Measurements from ENCODE around the gene MKKS. TPM values are rescaled to one million over a fixed set of nuclear protein-coding genes. Genes with fewer than 3 reads are reported as not detected.

Gene MKKS
- total RNA-seq, 1 donor from 2014 or later: 15.7 TPM

- TF ChIP-seq CTCF (IDR thresholded peaks at IDR 0.05): no peak
- Histone ChIP-seq H3K4me1 (peaks cover 5% of the 10 kb centered on the region), H3K27me3 (no peaks in the 10 kb centered on the region), H3K4me3 (no peak overlapping the region), H3K36me3 (no peaks in the 10 kb centered on the region), H3K27ac (no peak overlapping the region), H3K9me3 (no peaks in the 10 kb centered on the region)
- intact Hi-C loops (cut with DNase I): no loop called here
- ATAC-seq (no peak), DNase-seq (no peak)
These were observed 4.2 kb upstream of the MKKS start for GRCh38 chr20:10438217-10438616.

GRCh38 chr20:10436053-10436699 is 2.2 kb upstream of the MKKS start:
- intact Hi-C loops (cut with DNase I): no loop called here
- no peak overlapping the region for H3K27ac ChIP-seq
- H3K9me3 ChIP-seq: no peaks in the 10 kb centered on the region
- peaks cover 23% of the 10 kb centered on the region for H3K4me1 ChIP-seq
- no peak for ATAC-seq
- no peak for DNase-seq
- H3K27me3 ChIP-seq: no peaks in the 10 kb centered on the region
- H3K4me3 ChIP-seq: no peak overlapping the region
- TF ChIP-seq CTCF (IDR thresholded peaks at IDR 0.05): no peak
- no peaks in the 10 kb centered on the region for H3K36me3 ChIP-seq

- no peaks in the 10 kb centered on the region for H3K27me3 ChIP-seq
- DNase-seq: peak; percentile 94
- peak within 1 kb of the TSS; percentile 96 for H3K4me3 ChIP-seq
- ATAC-seq: peak; percentile 88
- no peak for TF ChIP-seq CTCF (IDR thresholded peaks at IDR 0.05)
- H3K27ac ChIP-seq: peak within 1 kb of the TSS; percentile 97
- H3K36me3 ChIP-seq: no peaks in the 10 kb centered on the region
- intact Hi-C loops (cut with DNase I): no loop called here
- H3K4me1 ChIP-seq: peaks cover 23% of the 10 kb centered on the region
- no peaks in the 10 kb centered on the region for H3K9me3 ChIP-seq
These were observed 1.1 kb upstream of the MKKS start, which contains the start of gene SLX4IP for GRCh38 chr20:10434832-10435812. SLX4IP (plus strand) TSS chr20:10435305; CDS start chr20:10458205, 22,900 bp downstream.

GRCh38 chr20:10434467-10434831 is 427 bp upstream of the MKKS start:
- peak; percentile 91 for DNase-seq
- Histone ChIP-seq H3K36me3 (no peaks in the 10 kb centered on the region), H3K27me3 (no peaks in the 10 kb centered on the region), H3K27ac (peak overlapping the region; percentile 97), H3K4me3 (peak overlapping the region; percentile 96), H3K9me3 (no peaks in the 10 kb centered on the region), H3K4me1 (peaks cover 29% of the 10 kb centered on the region)
- intact Hi-C loops (cut with DNase I): no loop called here
- ATAC-seq: peak; percentile 90
- no peak for TF ChIP-seq CTCF (IDR thresholded peaks at IDR 0.05)

- Histone ChIP-seq H3K4me3 (peak overlapping the region; percentile 96), H3K4me1 (peaks cover 30% of the 10 kb centered on the region), H3K27ac (peak overlapping the region; percentile 97), H3K9me3 (no peaks in the 10 kb centered on the region), H3K36me3 (no peaks in the 10 kb centered on the region), H3K27me3 (no peaks in the 10 kb centered on the region)
- TF ChIP-seq CTCF (IDR thresholded peaks at IDR 0.05): no peak
- intact Hi-C loops (cut with DNase I): no loop called here
- DNase-seq: no peak
- no peak for ATAC-seq
These were observed 904 bp downstream of the MKKS start for GRCh38 chr20:10433014-10433622.

All from upper lobe of right lung (tissue), 1 donor.